GM23338 (cell line): ENCODE results near the gene EDIL3. TPM values are rescaled to one million over a fixed set of nuclear protein-coding genes. Genes with fewer than 3 reads are reported as not detected.

Experiments used
- ATAC-seq: fragments of 200-7000 bp; cut with Tn5 transposase; 3 replicates; pipeline ENCODE4 v1.9.1; 2020
- DNase-seq: peaks from one replicate; pipeline ENCODE4 v3.0.0-alpha.2; 2015; ENCODE audit warnings: low spot score
- H2AFZ ChIP-seq: fragments of 200-600 bp; sonication (generic); 2 replicates; pipeline ENCODE4 v1.8.0; 2016; ENCODE audit warnings: antibody characterized with exemption, mild to moderate bottlenecking, moderate library complexity
- H3F3A ChIP-seq: fragments of 200-600 bp; sonication (generic); replicated peaks from 2 replicates; pipeline ENCODE4 v1.8.0; 2017; ENCODE audit warnings: antibody characterized with exemption, mixed run types, low read depth
- H3K27ac ChIP-seq: fragments of 200-600 bp; sonication (generic); 2 replicates; pipeline ENCODE4 v1.6.1; 2016; ENCODE audit warnings: low read depth
- H3K27me3 ChIP-seq: fragments of 200-600 bp; sonication (generic); 2 replicates; pipeline ENCODE4 v1.8.0; 2016; ENCODE audit warnings: mild to moderate bottlenecking, mixed run types, moderate library complexity; ENCODE audit not compliant: insufficient read depth
- H3K36me3 ChIP-seq: fragments of 200-600 bp; sonication (generic); 2 replicates; pipeline ENCODE4 v1.8.0; 2016; ENCODE audit warnings: mild to moderate bottlenecking; ENCODE audit not compliant: insufficient read depth
- H3K4me1 ChIP-seq: fragments of 200-600 bp; sonication (generic); 2 replicates; pipeline ENCODE4 v1.8.0; 2016; ENCODE audit warnings: mild to moderate bottlenecking, moderate library complexity; ENCODE audit not compliant: insufficient read depth
- H3K4me2 ChIP-seq: fragments of 200-600 bp; sonication (generic); 2 replicates; pipeline ENCODE4 v1.7.1; 2017; ENCODE audit warnings: mixed run types
- H3K4me3 ChIP-seq: fragments of 200-600 bp; sonication (generic); 2 replicates; pipeline ENCODE4 v1.6.1; 2016; ENCODE audit warnings: mixed run types
- H3K79me2 ChIP-seq: fragments of 200-600 bp; sonication (generic); replicated peaks from 2 replicates; pipeline ENCODE4 v1.8.0; 2017; ENCODE audit warnings: mild to moderate bottlenecking; ENCODE audit not compliant: insufficient read depth
- H3K9me2 ChIP-seq: fragments of 200-600 bp; sonication (generic); 2 replicates; pipeline ENCODE4 v1.8.0; 2017; ENCODE audit not compliant: insufficient read depth
- H4K20me1 ChIP-seq: fragments of 200-600 bp; sonication (generic); replicated peaks from 2 replicates; pipeline ENCODE4 v1.8.0; 2017; ENCODE audit warnings: mild to moderate bottlenecking; ENCODE audit not compliant: insufficient read depth
- H3K27ac Mint-ChIP-seq: 2 replicates; pipeline ENCODE4 v1.8.0; 2020; ENCODE audit warnings: inconsistent platforms, mild to moderate bottlenecking, moderate library complexity, mixed read lengths
- H3K27me3 Mint-ChIP-seq: 3 replicates; pipeline ENCODE4 v1.8.0; 2022; ENCODE audit warnings: low read depth, mild to moderate bottlenecking, moderate library complexity, mixed read lengths, inconsistent platforms; ENCODE audit not compliant: insufficient read depth, poor library complexity
- H3K36me3 Mint-ChIP-seq: 3 replicates; pipeline ENCODE4 v1.8.0; 2021; ENCODE audit warnings: low read depth, mild to moderate bottlenecking, inconsistent platforms, moderate library complexity, mixed read lengths
- H3K4me1 Mint-ChIP-seq: 3 replicates; pipeline ENCODE4 v1.8.0; 2020; ENCODE audit warnings: mild to moderate bottlenecking, inconsistent platforms, mixed read lengths
- H3K4me3 Mint-ChIP-seq: 3 replicates; pipeline ENCODE4 v1.8.0; 2021; ENCODE audit warnings: moderate library complexity, mild to moderate bottlenecking, inconsistent platforms, mixed read lengths
- H3K9me3 Mint-ChIP-seq: 3 replicates; pipeline ENCODE4 v1.8.0; 2020; ENCODE audit warnings: moderate library complexity, mild to moderate bottlenecking, inconsistent platforms, mixed read lengths
- CTCF ChIP-seq, 2 experiments: fragments of 200-600 bp in 1 of 2; sonication (generic) in 1 of 2; conservative IDR thresholded peaks; 2 replicates each; pipeline versions ENCODE4 v1.5.1 to v1.6.1; 2016 to 2017; ENCODE audit warnings: antibody characterized with exemption in 2 of 2, low read depth in 2 of 2, mild to moderate bottlenecking in 2 of 2, moderate library complexity in 1 of 2
- NANOG ChIP-seq: IDR thresholded peaks from 2 replicates; pipeline ENCODE4 v1.6.1; 2016; ENCODE audit warnings: antibody characterized with exemption, borderline replicate concordance
- REST ChIP-seq: IDR thresholded peaks from one replicate; pipeline ENCODE4 v1.6.1; 2018; ENCODE audit warnings: antibody characterized with exemption; ENCODE audit not compliant: unreplicated experiment
- ZNF462 ChIP-seq: fragments of 250-450 bp; sonication (Bioruptor Pico); IDR thresholded peaks from 2 replicates; pipeline ENCODE4 v1.5.0; 2020; ENCODE audit warnings: mild to moderate bottlenecking, moderate library complexity
- polyA plus RNA-seq: library from polyadenylated mRNA; unstranded; fragments of >200 nt; fragmentation: Nextera tagmentation; extraction: Ambion mirVana; gene quantifications from 2 replicates; pipeline ENCODE4 v1.2.1, GENCODE V29; 2016
- total RNA-seq: library from RNA; depleted of rRNA; stranded (reverse); fragments of >200 nt; shearing (Covaris generic); gene quantifications from 2 replicates; pipeline ENCODE4 v1.2.3, GENCODE V29; 2014

EDIL3 gene
- total and polyA plus RNA-seq, 2 experiments from 2014 or later, result 43.3 to 61.9 TPM

- Histone ChIP-seq H3K9me2 (no peaks in the 10 kb centered on the region), H3K4me2 (no peak overlapping the region), H4K20me1 (no peaks in the 10 kb centered on the region), H3K79me2 (no peaks in the 10 kb centered on the region), H3F3A (no peaks in the 10 kb centered on the region), H3K27me3 (no peaks in the 10 kb centered on the region), H2AFZ (no peak overlapping the region), H3K36me3 (no peaks in the 10 kb centered on the region), H3K4me1 (no peaks in the 10 kb centered on the region), H3K4me3 (no peak overlapping the region), H3K27ac (no peak overlapping the region)
- no peak for DNase-seq
- ATAC-seq, result no peak
- Mint-ChIP-seq H3K9me3 (no peaks in the 10 kb centered on the region), H3K36me3 (no peaks in the 10 kb centered on the region), H3K27me3 (no peaks in the 10 kb centered on the region), H3K4me1 (no peaks in the 10 kb centered on the region), H3K4me3 (no peak overlapping the region), H3K27ac (no peak overlapping the region)
- TF ChIP-seq NANOG (no peak), CTCF (conservative IDR thresholded peaks at IDR 0.05; ENCODE audit: low read depth in 2 of 2) (no peak), REST (no peak), ZNF462 (CRISPR knock-in tag) (no peak)
These were observed 488.8 kb downstream of the EDIL3 start for GRCh38 chr5:83895860-83896259.
